ENCODE results near the gene PKIG.

GRCh38 chr20:44606725-44607441 lies 24.5 kb downstream of the PKIG start:
- TF ChIP-seq REST (IDR thresholded peaks at IDR 0.05; ENCODE audit: unreplicated experiment): no peak
- no peak for TF ChIP-seq CTCF (conservative IDR thresholded peaks at IDR 0.05; ENCODE audit: low read depth in 2 of 2)
- no peak for TF ChIP-seq ZNF114 (CRISPR knock-in tag; IDR thresholded peaks at IDR 0.05)
- TF ChIP-seq EZH2 (IDR thresholded peaks at IDR 0.05; ENCODE audit: low read depth, unreplicated experiment): no peak

Measured in GM23338 (cell line).